Mesenchymal stem cell (in vitro differentiated cells and primary cell): Measurements from ENCODE around the gene HRH1.
"Not testable (repeated sequence)": the region's sequence is repeated elsewhere in the genome, so short reads cannot be mapped to it uniquely, and the experiment has no call there.

Source experiments
- DNase-seq: peaks from one replicate; pipeline ENCODE4 v3.0.0-alpha.2; 2013
- H2AFZ ChIP-seq: one replicate; pipeline ENCODE4 v1.6.1; 2013; ENCODE audit warnings: low read depth, mild to moderate bottlenecking, control low read depth, inconsistent platforms, low read length, moderate library complexity
- H2AK5ac ChIP-seq: 2 replicates; pipeline ENCODE4 v1.6.1; 2013; ENCODE audit warnings: low read length, moderate library complexity, mild to moderate bottlenecking, inconsistent platforms; ENCODE audit not compliant: severe bottlenecking
- H2BK120ac ChIP-seq: one replicate; pipeline ENCODE4 v1.6.1; 2013; ENCODE audit warnings: low read depth, mild to moderate bottlenecking, inconsistent platforms, low read length, moderate library complexity
- H2BK12ac ChIP-seq, 2 experiments: one replicate each; pipeline ENCODE4 v1.6.1; 2013; ENCODE audit warnings: inconsistent platforms in 2 of 2, low read length in 2 of 2, mild to moderate bottlenecking in 2 of 2, moderate library complexity in 2 of 2, control low read depth in 1 of 2
- H2BK15ac ChIP-seq: one replicate; pipeline ENCODE4 v1.6.1; 2013; ENCODE audit warnings: mild to moderate bottlenecking, low read depth, inconsistent platforms; ENCODE audit not compliant: poor library complexity, severe bottlenecking
- H2BK5ac ChIP-seq: 2 replicates; pipeline ENCODE4 v1.6.1; 2013; ENCODE audit warnings: low read depth, mild to moderate bottlenecking, low read length, control low read depth, inconsistent platforms; ENCODE audit not compliant: poor library complexity, severe bottlenecking
- H3K14ac ChIP-seq, 2 experiments: one replicate each; pipeline ENCODE4 v1.6.1; 2013; ENCODE audit warnings: inconsistent platforms in 2 of 2, low read length in 2 of 2, control low read depth in 1 of 2, mild to moderate bottlenecking in 1 of 2, moderate library complexity in 1 of 2
- H3K18ac ChIP-seq, 2 experiments: one replicate each; pipeline ENCODE4 v1.6.1; 2013; ENCODE audit warnings: inconsistent platforms in 2 of 2, low read length in 2 of 2, control low read depth in 1 of 2, low read depth in 1 of 2, mild to moderate bottlenecking in 1 of 2
- H3K23ac ChIP-seq, 2 experiments: one replicate each; pipeline ENCODE4 v1.6.1; 2013; ENCODE audit warnings: inconsistent platforms in 2 of 2, low read length in 2 of 2, mild to moderate bottlenecking in 2 of 2, moderate library complexity in 2 of 2, control low read depth in 1 of 2
- H3K27ac ChIP-seq: 2 replicates; pipeline ENCODE4 v1.5.1; 2013; ENCODE audit warnings: mild to moderate bottlenecking, moderate library complexity, low read length, control low read depth, inconsistent platforms; ENCODE audit not compliant: poor library complexity, severe bottlenecking
- H3K27me3 ChIP-seq, 2 experiments: 2 replicates each; pipeline versions ENCODE4 v1.6.1 to v1.7.0; 2013; ENCODE audit warnings: low read length in 2 of 2, mild to moderate bottlenecking in 2 of 2, moderate library complexity in 2 of 2, control low read depth in 1 of 2, inconsistent platforms in 1 of 2; ENCODE audit not compliant: control insufficient read depth in 1 of 2, insufficient read depth in 1 of 2
- H3K36me3 ChIP-seq, 2 experiments: 2 replicates each; pipeline versions ENCODE4 v1.6.1 to v1.7.0; 2013; ENCODE audit warnings: low read length in 2 of 2, control low read depth in 1 of 2, inconsistent platforms in 1 of 2, low read depth in 1 of 2, mild to moderate bottlenecking in 1 of 2; ENCODE audit not compliant: insufficient read depth in 2 of 2, control insufficient read depth in 1 of 2
- H3K4ac ChIP-seq, 2 experiments: one replicate each; pipeline ENCODE4 v1.6.1; 2013; ENCODE audit warnings: inconsistent platforms in 2 of 2, low read length in 2 of 2, mild to moderate bottlenecking in 2 of 2, moderate library complexity in 2 of 2, control low read depth in 1 of 2, low read depth in 1 of 2
- H3K4me1 ChIP-seq: 2 replicates; pipeline ENCODE4 v1.6.1; 2013; ENCODE audit warnings: low read depth, low read length, control low read depth; ENCODE audit not compliant: control insufficient read depth, insufficient read depth
- H3K4me2 ChIP-seq: 2 replicates; pipeline ENCODE4 v1.6.1; 2013; ENCODE audit warnings: low read length, mild to moderate bottlenecking, inconsistent platforms; ENCODE audit not compliant: poor library complexity, severe bottlenecking
- H3K4me3 ChIP-seq, 2 experiments: 2 replicates each; pipeline versions ENCODE4 v1.5.1 to v1.7.0; 2013; ENCODE audit warnings: low read length in 2 of 2, mild to moderate bottlenecking in 2 of 2, control low read depth in 1 of 2, low read depth in 1 of 2; ENCODE audit not compliant: insufficient read depth in 1 of 2
- H3K79me1 ChIP-seq: replicated peaks from 2 replicates; pipeline ENCODE4 v1.6.1; 2013; ENCODE audit warnings: mild to moderate bottlenecking, control low read depth, low read length, inconsistent platforms; ENCODE audit not compliant: poor library complexity, severe bottlenecking
- H3K9ac ChIP-seq: 2 replicates; pipeline ENCODE4 v1.7.0; 2013; ENCODE audit warnings: mild to moderate bottlenecking, low read length, moderate library complexity
- H3K9me3 ChIP-seq: 2 replicates; pipeline ENCODE4 v1.7.0; 2013; ENCODE audit warnings: mild to moderate bottlenecking, low read length; ENCODE audit not compliant: control insufficient read depth
- H4K8ac ChIP-seq: one replicate; pipeline ENCODE4 v1.6.1; 2013; ENCODE audit warnings: inconsistent platforms, mild to moderate bottlenecking, low read length, moderate library complexity
- H4K91ac ChIP-seq: one replicate; pipeline ENCODE4 v1.6.1; 2013; ENCODE audit warnings: mild to moderate bottlenecking, low read length, inconsistent platforms
- WGBS: methylation state at CpG from one replicate; pipeline ENCODE4 v1.1.7; 2013; ENCODE audit warnings: mixed read lengths; 5-methylcytosine and 5-hydroxymethylcytosine counted together

The HRH1 gene

DNA sequence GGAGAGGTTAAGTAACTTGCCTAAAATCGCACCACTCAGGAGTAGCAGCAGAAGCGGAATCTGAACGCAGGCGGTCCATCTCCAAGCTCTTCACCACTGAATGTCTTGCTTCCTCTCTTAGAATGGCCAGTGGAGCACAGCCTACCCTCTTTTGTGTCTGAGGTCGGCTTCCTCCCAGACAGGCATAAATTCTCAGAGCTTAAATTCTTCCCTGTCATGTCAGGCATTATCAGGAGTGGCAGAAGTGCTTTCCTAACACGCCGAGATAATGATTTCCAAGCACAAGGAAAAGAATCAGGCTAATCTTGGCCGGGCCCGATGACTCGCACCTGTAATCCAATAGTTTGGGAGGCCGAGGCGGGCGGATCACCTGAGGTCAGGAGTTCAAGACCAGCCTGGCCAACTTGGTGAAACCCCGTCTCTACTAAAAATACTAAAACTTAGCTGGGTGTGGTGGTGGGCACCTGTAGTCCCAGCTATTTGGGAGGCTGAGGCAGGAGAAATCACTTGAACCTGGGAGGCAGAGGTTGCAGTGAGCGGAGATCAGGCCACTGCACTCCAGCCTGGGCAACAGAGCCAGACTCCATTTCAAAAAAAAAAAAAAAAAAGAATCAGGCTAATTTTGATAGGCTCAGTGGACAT is 30.2 kb downstream of the HRH1 start:
- H3K27ac ChIP-seq, H4K8ac ChIP-seq, H3K9ac ChIP-seq, H2BK120ac ChIP-seq, H2BK5ac ChIP-seq, H3K36me3 ChIP-seq, H3K23ac ChIP-seq, H3K27me3 ChIP-seq, H2BK12ac ChIP-seq, H3K4me3 ChIP-seq, H3K9me3 ChIP-seq, H2AK5ac ChIP-seq, H3K4me2 ChIP-seq, H2AFZ ChIP-seq, H4K91ac ChIP-seq, H3K4ac ChIP-seq, DNase-seq, H3K18ac ChIP-seq, H3K14ac ChIP-seq, H2BK15ac ChIP-seq: not testable (repeated sequence)
- 78% methylated on average over 13 of the region's 15 CpGs for WGBS
- Histone ChIP-seq H3K4me1 (peaks cover 13% of the 10 kb centered on the region), H3K79me1 (peaks cover 25% of the 10 kb centered on the region)

DNA sequence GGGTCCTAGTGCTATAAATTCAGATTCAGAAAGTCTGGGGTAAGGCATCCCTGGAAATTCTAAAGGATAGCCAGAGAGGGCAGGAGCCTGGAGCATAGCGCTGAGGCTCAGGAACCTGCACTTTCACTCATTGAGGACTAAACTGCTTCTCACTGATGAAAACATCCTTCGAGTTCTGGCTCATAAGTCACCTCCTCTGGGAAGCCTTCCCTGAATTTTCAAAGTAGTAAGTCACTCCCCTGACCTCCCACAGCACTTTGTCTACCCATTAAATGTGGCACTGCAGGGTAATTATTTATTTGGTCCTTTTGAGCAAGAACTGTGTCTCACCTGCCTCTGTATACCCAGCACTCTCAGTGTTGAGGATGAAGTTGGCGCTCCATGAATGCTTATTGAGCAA is 30.9 kb downstream of the HRH1 start:
- peaks cover 14% of the 10 kb centered on the region for H3K4me1 ChIP-seq
- no peak overlapping the region for H4K91ac ChIP-seq
- no peak overlapping the region for H3K27ac ChIP-seq
- no peak overlapping the region for H3K18ac ChIP-seq
- H3K27me3 ChIP-seq, result no peaks in the 10 kb centered on the region
- H3K9me3 ChIP-seq, result no peaks in the 10 kb centered on the region
- H3K4me3 ChIP-seq, result no peak overlapping the region
- H2BK5ac ChIP-seq, result no peak overlapping the region
- H2AK5ac ChIP-seq, result no peak overlapping the region
- H2BK12ac ChIP-seq, result no peak overlapping the region
- no peak overlapping the region for H3K14ac ChIP-seq
- H3K23ac ChIP-seq, result no peak overlapping the region
- no peak overlapping the region for H4K8ac ChIP-seq
- no peak overlapping the region for H2BK120ac ChIP-seq
- H3K4me2 ChIP-seq, result no peak overlapping the region
- H3K9ac ChIP-seq, result peak overlapping the region; percentile 6
- H3K36me3 ChIP-seq, result peaks cover 1 to 5% of the 10 kb centered on the region in 2 experiments
- WGBS, result 97% methylated on average over 3 of the region's 3 CpGs
- no peak for DNase-seq
- no peak overlapping the region for H2AFZ ChIP-seq
- no peak overlapping the region for H2BK15ac ChIP-seq
- no peak overlapping the region for H3K4ac ChIP-seq
- peaks cover 23% of the 10 kb centered on the region for H3K79me1 ChIP-seq

DNA sequence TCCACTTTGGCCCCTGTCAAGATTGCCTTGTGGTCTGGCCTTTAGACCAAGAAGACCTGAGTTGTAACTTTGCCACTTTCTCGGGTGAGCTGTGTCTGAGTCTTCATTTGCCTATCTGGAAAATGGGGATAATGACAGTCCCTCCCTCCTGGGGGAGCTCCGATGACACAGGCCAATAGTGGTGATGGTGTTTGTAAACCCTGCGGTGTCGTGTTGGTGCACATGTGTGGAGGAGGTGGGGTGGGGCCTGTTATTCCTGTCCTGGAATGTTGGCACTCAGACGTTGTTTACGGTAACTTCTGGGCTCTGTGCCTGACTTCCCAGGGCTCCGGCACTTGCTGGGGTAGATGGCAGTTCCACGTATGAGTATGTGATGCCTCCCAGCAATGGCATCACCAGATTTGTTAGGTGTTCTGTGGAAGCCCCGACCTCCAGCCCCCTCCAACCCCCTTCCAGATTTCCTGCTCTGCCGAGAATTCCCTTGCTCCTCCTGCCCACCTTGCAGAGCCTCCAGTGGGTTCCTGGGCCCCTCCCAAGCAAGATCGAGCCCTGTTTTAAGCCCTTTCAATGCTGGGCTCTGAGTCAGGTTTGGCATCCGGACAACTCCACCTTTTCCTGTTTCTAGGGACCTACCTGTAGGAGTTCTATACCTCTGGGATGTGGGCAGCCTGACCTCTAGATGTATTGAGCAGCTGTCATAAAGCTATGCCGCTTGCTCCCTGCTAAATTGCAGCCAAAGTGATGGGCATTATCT is 31.4 kb downstream of the HRH1 start:
- H2BK120ac ChIP-seq, result no peak overlapping the region
- H3K4me1 ChIP-seq, result peaks cover 14% of the 10 kb centered on the region
- no peak overlapping the region for H4K8ac ChIP-seq
- H4K91ac ChIP-seq, result no peak overlapping the region
- H2BK12ac ChIP-seq, result no peak overlapping the region
- peaks cover 22% of the 10 kb centered on the region for H3K79me1 ChIP-seq
- no peak overlapping the region for H3K23ac ChIP-seq
- H3K4me2 ChIP-seq, result no peak overlapping the region
- DNase-seq, result peak; percentile 79
- peak overlapping the region in 1 of 2 experiments; percentile 4 for H3K18ac ChIP-seq
- peaks cover 1 to 7% of the 10 kb centered on the region in 2 experiments for H3K36me3 ChIP-seq
- WGBS, result 40% methylated on average over 13 of the region's 13 CpGs
- H3K4ac ChIP-seq, result no peak overlapping the region
- H2AK5ac ChIP-seq, result no peak overlapping the region
- no peak overlapping the region for H2BK5ac ChIP-seq
- no peak overlapping the region for H3K4me3 ChIP-seq
- peak overlapping the region; percentile 69 for H3K9ac ChIP-seq
- H3K9me3 ChIP-seq, result no peaks in the 10 kb centered on the region
- no peak overlapping the region for H3K27ac ChIP-seq
- no peak overlapping the region for H2AFZ ChIP-seq
- no peak overlapping the region for H3K14ac ChIP-seq
- no peaks in the 10 kb centered on the region for H3K27me3 ChIP-seq
- H2BK15ac ChIP-seq, result no peak overlapping the region

DNA sequence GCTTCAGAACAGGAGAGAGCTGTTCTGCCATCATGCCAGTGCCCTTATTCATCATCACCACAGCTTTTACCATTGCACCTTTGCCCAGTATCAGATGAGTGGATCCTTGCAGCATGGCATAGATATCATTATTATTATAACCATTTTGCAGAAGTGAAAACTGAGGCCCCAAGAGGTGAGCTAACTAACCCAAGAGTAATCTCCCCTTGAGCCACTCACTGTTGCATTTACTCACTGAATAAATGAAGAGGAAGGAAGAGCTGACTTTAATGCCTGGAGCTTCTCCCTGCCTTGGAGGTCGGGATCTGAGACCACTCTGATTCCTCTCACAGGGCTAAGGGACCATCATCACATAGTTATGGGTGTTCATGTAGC is 32.0 kb downstream of the HRH1 start:
- H4K8ac ChIP-seq, result no peak overlapping the region
- H3K23ac ChIP-seq, result no peak overlapping the region
- DNase-seq, result no peak
- H3K4ac ChIP-seq, result no peak overlapping the region
- no peak overlapping the region for H2BK15ac ChIP-seq
- H4K91ac ChIP-seq, result no peak overlapping the region
- H2BK120ac ChIP-seq, result no peak overlapping the region
- peaks cover 22% of the 10 kb centered on the region for H3K79me1 ChIP-seq
- H2AFZ ChIP-seq, result no peak overlapping the region
- H2AK5ac ChIP-seq, result no peak overlapping the region
- H3K14ac ChIP-seq, result no peak overlapping the region
- H3K4me3 ChIP-seq, result no peak overlapping the region
- peaks cover 4 to 10% of the 10 kb centered on the region in 2 experiments for H3K36me3 ChIP-seq
- H3K27ac ChIP-seq, result no peak overlapping the region
- H2BK12ac ChIP-seq, result no peak overlapping the region
- H2BK5ac ChIP-seq, result no peak overlapping the region
- peaks cover 11% of the 10 kb centered on the region for H3K4me1 ChIP-seq
- WGBS, result 86% methylated on average over 1 of the region's 1 CpG
- peak overlapping the region in 1 of 2 experiments; percentile 4 for H3K18ac ChIP-seq
- no peak overlapping the region for H3K4me2 ChIP-seq
- no peaks in the 10 kb centered on the region for H3K27me3 ChIP-seq
- peak overlapping the region; percentile 69 for H3K9ac ChIP-seq
- H3K9me3 ChIP-seq, result no peaks in the 10 kb centered on the region
